RWPE2 (cell line): ENCODE measurements around the gene P2RX1.

Experiments
- ATAC-seq: fragments of 200-7000 bp; cut with Tn5 transposase; 3 replicates; pipeline ENCODE4 v1.9.1; 2021; ENCODE audit warnings: low read depth
- DNase-seq: peaks from one replicate; pipeline ENCODE4 v3.0.0-alpha.2; 2020; ENCODE audit warnings: low spot score
- H3K27ac ChIP-seq: fragments of 450-650 bp; 2 replicates; pipeline ENCODE4 v1.5.1; 2017; ENCODE audit warnings: mild to moderate bottlenecking; ENCODE audit not compliant: poor library complexity, severe bottlenecking
- H3K27me3 ChIP-seq: fragments of 250-450 bp; sonication (Bioruptor Pico); 2 replicates; pipeline ENCODE4 v1.5.1; 2021; ENCODE audit warnings: mild to moderate bottlenecking, moderate library complexity; ENCODE audit not compliant: insufficient read depth, poor library complexity, severe bottlenecking
- H3K36me3 ChIP-seq: fragments of 250-450 bp; sonication (Bioruptor Pico); 2 replicates; pipeline ENCODE4 v1.5.1; 2020; ENCODE audit warnings: low read depth, mild to moderate bottlenecking, moderate library complexity
- H3K4me1 ChIP-seq: fragments of 250-450 bp; sonication (Bioruptor Pico); 2 replicates; pipeline ENCODE4 v1.5.1; 2021; ENCODE audit warnings: mild to moderate bottlenecking, moderate library complexity; ENCODE audit not compliant: insufficient read depth, poor library complexity, severe bottlenecking
- H3K4me3 ChIP-seq: fragments of 250-450 bp; sonication (Bioruptor Pico); 2 replicates; pipeline ENCODE4 v1.5.1; 2021; ENCODE audit warnings: mild to moderate bottlenecking, moderate library complexity; ENCODE audit not compliant: severe bottlenecking
- H3K9me3 ChIP-seq: fragments of 250-450 bp; sonication (Bioruptor Pico); 2 replicates; pipeline ENCODE4 v1.5.1; 2021; ENCODE audit warnings: mild to moderate bottlenecking, moderate library complexity; ENCODE audit not compliant: severe bottlenecking
- TF ChIP-seq, protein P1 (sequence below): fragments of 450-650 bp; IDR thresholded peaks from one replicate; pipeline ENCODE4 v1.5.1; 2017; ENCODE audit warnings: mild to moderate bottlenecking, moderate library complexity; ENCODE audit not compliant: poor library complexity, severe bottlenecking

P2RX1 gene

DNA sequence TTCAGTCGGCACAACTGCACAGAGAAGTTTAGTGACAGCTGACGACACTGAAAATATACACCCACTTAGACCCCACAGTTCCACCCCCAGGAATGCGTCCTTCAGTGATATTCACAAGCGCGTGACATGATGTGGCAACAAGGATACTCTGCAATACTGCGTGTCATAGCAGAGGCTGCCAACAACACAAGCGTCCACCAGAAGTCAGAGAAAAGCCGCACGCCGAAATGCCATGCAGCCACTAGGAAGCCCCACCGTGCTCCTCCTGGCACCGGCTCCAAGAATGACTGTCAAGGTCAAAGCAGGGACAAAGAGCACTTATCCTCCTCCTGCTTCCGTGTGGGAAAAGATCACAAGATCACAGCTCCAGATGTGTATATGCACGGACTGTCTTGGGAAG, 44.5 kb upstream of the P2RX1 start:
- peaks cover 6% of the 10 kb centered on the region for H3K4me1 ChIP-seq
- H3K4me3 ChIP-seq = no peak overlapping the region
- DNase-seq = no peak
- no peak for ATAC-seq
- peaks cover 26% of the 10 kb centered on the region for H3K27me3 ChIP-seq
- H3K36me3 ChIP-seq = no peaks in the 10 kb centered on the region
- no peak overlapping the region for H3K27ac ChIP-seq
- H3K9me3 ChIP-seq = no peaks in the 10 kb centered on the region
- TF ChIP-seq, protein P1, sequence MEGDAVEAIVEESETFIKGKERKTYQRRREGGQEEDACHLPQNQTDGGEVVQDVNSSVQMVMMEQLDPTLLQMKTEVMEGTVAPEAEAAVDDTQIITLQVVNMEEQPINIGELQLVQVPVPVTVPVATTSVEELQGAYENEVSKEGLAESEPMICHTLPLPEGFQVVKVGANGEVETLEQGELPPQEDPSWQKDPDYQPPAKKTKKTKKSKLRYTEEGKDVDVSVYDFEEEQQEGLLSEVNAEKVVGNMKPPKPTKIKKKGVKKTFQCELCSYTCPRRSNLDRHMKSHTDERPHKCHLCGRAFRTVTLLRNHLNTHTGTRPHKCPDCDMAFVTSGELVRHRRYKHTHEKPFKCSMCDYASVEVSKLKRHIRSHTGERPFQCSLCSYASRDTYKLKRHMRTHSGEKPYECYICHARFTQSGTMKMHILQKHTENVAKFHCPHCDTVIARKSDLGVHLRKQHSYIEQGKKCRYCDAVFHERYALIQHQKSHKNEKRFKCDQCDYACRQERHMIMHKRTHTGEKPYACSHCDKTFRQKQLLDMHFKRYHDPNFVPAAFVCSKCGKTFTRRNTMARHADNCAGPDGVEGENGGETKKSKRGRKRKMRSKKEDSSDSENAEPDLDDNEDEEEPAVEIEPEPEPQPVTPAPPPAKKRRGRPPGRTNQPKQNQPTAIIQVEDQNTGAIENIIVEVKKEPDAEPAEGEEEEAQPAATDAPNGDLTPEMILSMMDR = no peak

DNA sequence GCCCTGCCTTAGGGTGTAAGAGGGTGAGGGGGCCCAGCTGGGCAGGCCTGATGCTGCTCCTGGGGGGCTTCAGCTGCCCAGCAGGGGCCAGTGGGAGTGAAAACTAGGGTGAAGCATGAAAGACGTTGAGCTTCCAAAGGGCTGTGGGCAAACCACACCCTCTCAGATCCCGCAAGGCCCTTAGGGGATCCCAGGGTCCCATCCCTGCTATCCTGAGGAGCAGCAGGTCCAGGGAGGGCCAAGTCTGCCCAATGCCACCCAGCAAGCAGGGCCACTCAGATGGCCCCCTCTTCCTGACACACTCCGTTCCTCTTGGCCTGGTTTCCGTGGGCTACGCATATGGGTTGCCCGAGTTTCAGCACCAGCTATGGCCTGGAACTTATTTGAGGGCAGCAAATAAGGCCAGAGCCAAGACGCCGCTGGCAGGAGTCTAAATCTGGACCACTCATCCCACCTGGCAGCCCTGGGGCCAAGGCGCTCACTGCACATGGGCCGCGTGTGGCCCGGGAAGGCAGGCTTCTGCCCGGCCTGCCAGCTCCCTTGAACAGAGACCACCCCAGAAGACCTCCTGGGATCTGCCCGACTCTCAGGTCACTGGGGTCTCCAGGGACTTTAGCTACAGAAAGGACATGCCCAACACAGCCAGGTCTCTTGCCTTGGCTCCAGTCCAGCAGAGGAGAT, 43.8 kb upstream of the P2RX1 start:
- Histone ChIP-seq H3K27ac (no peak overlapping the region), H3K27me3 (peaks cover 26% of the 10 kb centered on the region), H3K4me1 (peaks cover 6% of the 10 kb centered on the region), H3K4me3 (no peak overlapping the region), H3K9me3 (no peaks in the 10 kb centered on the region), H3K36me3 (no peaks in the 10 kb centered on the region)
- DNase-seq (no peak), ATAC-seq (no peak)
- TF ChIP-seq, protein P1 = no peak

DNA sequence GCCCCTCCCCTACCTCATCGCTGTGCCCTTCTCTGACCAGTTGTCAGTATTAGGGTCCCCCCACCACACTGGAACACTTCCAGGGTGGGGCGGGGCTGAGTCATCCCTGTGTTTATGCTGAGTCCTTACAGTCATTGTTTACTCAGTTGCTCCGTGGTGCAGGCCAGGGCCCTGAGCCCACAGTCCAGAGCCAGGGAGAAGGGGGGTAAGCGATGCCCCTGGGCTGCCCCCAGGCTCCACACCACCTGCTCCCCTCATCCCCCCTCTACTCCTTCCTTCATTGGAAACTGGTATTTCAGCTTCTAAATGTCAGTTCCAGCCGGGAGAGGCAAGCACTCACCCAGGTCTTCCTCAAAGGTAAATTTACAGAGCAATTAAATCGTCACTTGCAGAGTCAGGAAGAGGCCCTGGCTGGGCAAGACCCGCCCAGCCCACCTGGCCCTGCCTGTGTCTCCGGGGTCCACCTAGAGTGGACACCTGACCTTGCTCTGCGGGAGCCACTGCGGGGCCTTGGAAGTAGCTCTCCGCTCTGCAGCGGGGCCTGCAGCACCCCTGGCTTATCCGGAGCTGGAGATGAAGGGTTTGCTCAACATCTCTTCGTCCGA, 43.1 kb upstream of the P2RX1 start:
- H3K36me3 ChIP-seq = no peaks in the 10 kb centered on the region
- no peak overlapping the region for H3K4me3 ChIP-seq
- TF ChIP-seq, protein P1 = no peak
- ATAC-seq (peak; percentile 82), DNase-seq (no peak)
- H3K9me3 ChIP-seq = no peaks in the 10 kb centered on the region
- no peak overlapping the region for H3K27ac ChIP-seq
- peaks cover 22% of the 10 kb centered on the region for H3K27me3 ChIP-seq
- peaks cover 6% of the 10 kb centered on the region for H3K4me1 ChIP-seq

DNA sequence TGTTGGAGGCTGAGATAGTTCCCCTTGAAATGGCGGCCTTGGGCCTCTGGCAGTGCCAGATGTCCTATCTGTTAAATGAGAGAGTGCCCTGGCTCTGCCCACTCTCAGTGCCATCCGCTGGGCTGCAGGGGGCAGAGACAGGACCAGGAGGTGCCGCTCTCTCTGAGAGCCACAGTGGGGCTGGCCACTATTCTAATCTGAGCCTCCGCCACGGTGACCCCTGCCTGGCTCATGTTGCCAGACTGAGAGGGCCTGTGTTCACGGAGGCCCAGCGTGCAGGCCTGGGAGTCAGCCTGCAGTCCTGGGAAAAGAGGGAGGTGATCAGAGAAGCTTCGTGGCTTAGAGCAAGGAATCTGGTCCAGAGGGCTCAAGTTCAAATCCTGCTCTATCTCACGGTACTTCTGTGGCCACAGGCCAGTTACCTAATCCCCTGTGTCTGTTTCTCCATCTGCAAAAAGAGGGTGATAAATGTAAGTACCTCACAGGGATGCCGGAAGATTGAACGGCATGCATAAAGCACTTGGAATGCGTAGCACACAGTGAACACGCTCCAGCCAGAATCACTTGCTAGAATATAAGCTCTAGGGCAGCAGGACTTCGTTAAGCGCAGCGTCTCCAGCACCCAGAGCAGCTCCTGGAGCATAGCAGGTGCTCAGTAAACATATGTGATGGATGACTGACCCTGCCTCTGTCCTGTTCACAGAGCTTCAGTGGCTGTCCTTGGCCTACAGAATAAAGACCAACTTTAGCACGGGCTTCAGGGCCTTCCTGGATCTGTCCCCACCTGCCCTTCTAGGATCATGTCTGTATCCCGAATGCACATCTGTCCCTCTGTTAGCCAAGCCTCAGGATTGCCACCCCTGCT, 41.7 kb upstream of the P2RX1 start:
- no peaks in the 10 kb centered on the region for H3K36me3 ChIP-seq
- H3K4me1 ChIP-seq = peaks cover 6% of the 10 kb centered on the region
- TF ChIP-seq, protein P1 = no peak
- H3K27ac ChIP-seq = no peak overlapping the region
- no peak overlapping the region for H3K4me3 ChIP-seq
- DNase-seq (no peak), ATAC-seq (no peak)
- H3K9me3 ChIP-seq = no peaks in the 10 kb centered on the region
- peaks cover 13% of the 10 kb centered on the region for H3K27me3 ChIP-seq
